Loucy (cell line): ENCODE results near the gene LITAFD.

Source experiments
- H2AFZ ChIP-seq: fragments of 200-600 bp; sonication (generic); 2 replicates; pipeline ENCODE4 v1.6.0; 2016; ENCODE audit warnings: antibody characterized with exemption, mild to moderate bottlenecking, low read length, moderate library complexity
- H3F3A ChIP-seq: fragments of 200-600 bp; 2 replicates; pipeline ENCODE4 v1.6.0; 2016; ENCODE audit warnings: antibody characterized with exemption, low read depth, mild to moderate bottlenecking
- H3K27me3 ChIP-seq: fragments of 200-600 bp; sonication (generic); 2 replicates; pipeline ENCODE4 v1.6.1; 2014; ENCODE audit warnings: low read length, mild to moderate bottlenecking; ENCODE audit not compliant: insufficient read depth, poor library complexity, severe bottlenecking
- H3K36me3 ChIP-seq: fragments of 200-600 bp; sonication (generic); 2 replicates; pipeline ENCODE4 v1.6.1; 2016; ENCODE audit warnings: low read length; ENCODE audit not compliant: insufficient read depth
- H3K4me1 ChIP-seq: fragments of 200-600 bp; sonication (generic); 2 replicates; pipeline ENCODE4 v1.5.1; 2014; ENCODE audit warnings: low read length, mild to moderate bottlenecking; ENCODE audit not compliant: insufficient read depth, poor library complexity, severe bottlenecking
- H3K4me2 ChIP-seq: fragments of 200-600 bp; sonication (generic); 2 replicates; pipeline ENCODE4 v1.6.0; 2014; ENCODE audit warnings: antibody characterized with exemption, low read length, low read depth, mild to moderate bottlenecking; ENCODE audit not compliant: poor library complexity, severe bottlenecking
- H3K4me3 ChIP-seq: fragments of 200-600 bp; sonication (generic); 2 replicates; pipeline ENCODE4 v1.5.1; 2014; ENCODE audit warnings: low read length, mild to moderate bottlenecking, mixed read lengths; ENCODE audit not compliant: poor library complexity, severe bottlenecking
- H3K79me2 ChIP-seq: fragments of 200-600 bp; sonication (generic); 2 replicates; pipeline ENCODE4 v1.6.1; 2014; ENCODE audit warnings: low read length; ENCODE audit not compliant: insufficient read depth
- H3K9ac ChIP-seq: fragments of 200-600 bp; sonication (generic); 2 replicates; pipeline ENCODE4 v1.6.0; 2014; ENCODE audit warnings: mild to moderate bottlenecking, low read depth, low read length, moderate library complexity; ENCODE audit not compliant: poor library complexity, severe bottlenecking
- H3K9me2 ChIP-seq: fragments of 200-600 bp; sonication (generic); replicated peaks from 2 replicates; pipeline ENCODE4 v1.6.1; 2016; ENCODE audit warnings: low read depth, low read length, mixed read lengths
- H3K9me3 ChIP-seq: fragments of 200-600 bp; sonication (generic); 2 replicates; pipeline ENCODE4 v1.6.1; 2014; ENCODE audit warnings: mild to moderate bottlenecking, antibody characterized with exemption, low read length, low read depth; ENCODE audit not compliant: insufficient read depth
- H4K20me1 ChIP-seq: fragments of 200-600 bp; sonication (generic); 2 replicates; pipeline ENCODE4 v1.6.0; 2014; ENCODE audit warnings: antibody characterized with exemption, low read length, mild to moderate bottlenecking; ENCODE audit not compliant: insufficient read depth, poor library complexity, severe bottlenecking
- EZH2phosphoT487 ChIP-seq: fragments of 200-600 bp; IDR thresholded peaks from 2 replicates; pipeline ENCODE4 v1.6.1; 2018; ENCODE audit warnings: antibody characterized with exemption, mild to moderate bottlenecking, moderate library complexity, borderline replicate concordance
- TF ChIP-seq, protein P1 (sequence below): fragments of 200-600 bp; sonication (generic); conservative IDR thresholded peaks from 2 replicates; pipeline ENCODE4 v1.5.1; 2014; ENCODE audit warnings: mild to moderate bottlenecking, antibody characterized with exemption, low read length

The LITAFD gene

DNA sequence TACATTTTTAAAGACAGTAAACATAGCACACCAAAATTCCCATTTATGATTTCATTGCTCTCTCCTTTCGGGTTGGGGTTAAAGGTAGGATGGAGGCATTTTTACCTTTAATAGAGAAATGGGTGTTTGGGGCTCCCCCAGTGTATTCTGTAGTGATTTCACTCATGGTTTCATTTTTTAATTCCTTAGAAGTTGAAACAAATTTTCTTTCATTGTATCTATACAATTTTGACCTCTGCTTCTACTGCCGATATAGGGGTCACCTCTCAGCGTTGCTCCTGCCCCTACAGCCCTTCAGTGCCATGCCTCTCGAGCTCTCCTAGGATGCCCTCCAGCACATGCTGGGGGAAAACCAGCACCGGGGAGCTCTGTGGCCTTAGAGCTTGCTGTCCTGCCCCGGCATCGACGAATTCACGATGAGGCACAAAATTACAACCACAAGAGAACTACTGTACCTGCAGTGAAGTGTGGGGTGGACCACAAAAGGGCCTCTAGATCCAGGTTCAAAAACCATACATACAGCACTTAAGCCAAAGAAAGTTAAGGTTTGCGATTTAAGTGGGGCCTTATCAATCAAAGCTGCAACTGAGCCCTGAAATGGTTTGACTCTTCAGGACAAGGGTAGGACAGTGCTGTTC is 39.3 kb downstream of the LITAFD start:
- Histone ChIP-seq H3K36me3 (peaks cover 61% of the 10 kb centered on the region; the same call in 1 of the 2 replicates), H2AFZ (no peak overlapping the region), H3K27me3 (no peaks in the 10 kb centered on the region), H3K9me3 (no peaks in the 10 kb centered on the region), H3K4me1 (no peaks in the 10 kb centered on the region), H3K79me2 (peaks cover 4% of the 10 kb centered on the region; the same call in 1 of the 2 replicates), H3K4me2 (no peak overlapping the region), H3K9me2 (no peaks in the 10 kb centered on the region), H3K9ac (no peak overlapping the region), H3K4me3 (no peak overlapping the region), H4K20me1 (peaks cover 14% of the 10 kb centered on the region), H3F3A (no peaks in the 10 kb centered on the region)
- no peak for TF ChIP-seq EZH2phosphoT487
- TF ChIP-seq, protein P1, sequence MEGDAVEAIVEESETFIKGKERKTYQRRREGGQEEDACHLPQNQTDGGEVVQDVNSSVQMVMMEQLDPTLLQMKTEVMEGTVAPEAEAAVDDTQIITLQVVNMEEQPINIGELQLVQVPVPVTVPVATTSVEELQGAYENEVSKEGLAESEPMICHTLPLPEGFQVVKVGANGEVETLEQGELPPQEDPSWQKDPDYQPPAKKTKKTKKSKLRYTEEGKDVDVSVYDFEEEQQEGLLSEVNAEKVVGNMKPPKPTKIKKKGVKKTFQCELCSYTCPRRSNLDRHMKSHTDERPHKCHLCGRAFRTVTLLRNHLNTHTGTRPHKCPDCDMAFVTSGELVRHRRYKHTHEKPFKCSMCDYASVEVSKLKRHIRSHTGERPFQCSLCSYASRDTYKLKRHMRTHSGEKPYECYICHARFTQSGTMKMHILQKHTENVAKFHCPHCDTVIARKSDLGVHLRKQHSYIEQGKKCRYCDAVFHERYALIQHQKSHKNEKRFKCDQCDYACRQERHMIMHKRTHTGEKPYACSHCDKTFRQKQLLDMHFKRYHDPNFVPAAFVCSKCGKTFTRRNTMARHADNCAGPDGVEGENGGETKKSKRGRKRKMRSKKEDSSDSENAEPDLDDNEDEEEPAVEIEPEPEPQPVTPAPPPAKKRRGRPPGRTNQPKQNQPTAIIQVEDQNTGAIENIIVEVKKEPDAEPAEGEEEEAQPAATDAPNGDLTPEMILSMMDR: no peak

DNA sequence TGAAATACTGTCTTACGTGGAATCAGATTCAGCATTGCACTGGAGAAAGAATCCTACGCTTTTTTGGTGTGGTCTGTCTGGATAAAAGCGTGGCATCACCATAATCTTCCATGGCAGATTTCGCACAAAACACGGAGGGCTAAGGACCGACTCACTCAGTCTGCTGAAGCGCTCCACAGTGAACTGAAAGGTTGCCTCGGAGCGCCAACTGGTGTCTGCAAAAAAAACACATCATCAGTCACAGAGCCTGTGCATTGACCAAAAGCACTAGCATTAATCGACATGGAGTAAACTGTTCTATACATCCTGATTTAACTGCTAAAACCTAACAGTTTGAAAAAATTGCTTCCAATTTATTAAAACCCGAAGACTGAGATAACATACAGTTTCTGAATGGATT is 41.0 kb downstream of the LITAFD start:
- no peaks in the 10 kb centered on the region for H3K9me2 ChIP-seq
- H3K9me3 ChIP-seq: no peaks in the 10 kb centered on the region
- H3K4me3 ChIP-seq: no peak overlapping the region
- H3K36me3 ChIP-seq: peaks cover 60% of the 10 kb centered on the region; the same call in 1 of the 2 replicates
- H3K27me3 ChIP-seq: no peaks in the 10 kb centered on the region
- H3K9ac ChIP-seq: no peak overlapping the region
- H2AFZ ChIP-seq: no peak overlapping the region
- no peak overlapping the region for H3K4me2 ChIP-seq
- TF ChIP-seq, protein P1: no peak
- no peak for TF ChIP-seq EZH2phosphoT487
- H3F3A ChIP-seq: no peaks in the 10 kb centered on the region
- H3K4me1 ChIP-seq: no peaks in the 10 kb centered on the region
- peaks cover 16% of the 10 kb centered on the region for H4K20me1 ChIP-seq
- H3K79me2 ChIP-seq: peaks cover 7% of the 10 kb centered on the region; the same call in 1 of the 2 replicates

DNA sequence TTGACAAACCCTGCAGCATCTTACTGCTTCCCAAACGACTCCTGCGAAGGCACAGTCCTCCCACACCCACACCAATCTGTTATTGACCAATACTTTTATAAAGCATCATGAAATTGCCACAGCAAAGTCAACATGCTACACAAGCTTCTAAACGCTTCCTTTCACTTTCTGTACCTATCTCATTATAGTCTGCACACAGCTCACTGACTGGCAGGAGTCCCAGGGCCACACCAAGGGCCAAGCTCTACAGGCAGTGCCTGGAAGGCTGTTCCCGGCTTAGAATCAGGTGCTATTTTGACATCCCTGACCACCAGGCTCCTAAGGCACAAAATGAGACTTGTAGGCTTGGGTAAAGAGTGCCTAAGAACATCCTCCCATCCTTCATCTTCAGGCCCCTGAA is 42.1 kb downstream of the LITAFD start:
- Histone ChIP-seq H3K4me2 (no peak overlapping the region), H3K9me2 (no peaks in the 10 kb centered on the region), H3K79me2 (peaks cover 9% of the 10 kb centered on the region; the same call in 1 of the 2 replicates), H4K20me1 (peaks cover 21% of the 10 kb centered on the region), H2AFZ (no peak overlapping the region), H3K9me3 (no peaks in the 10 kb centered on the region), H3F3A (no peaks in the 10 kb centered on the region), H3K27me3 (no peaks in the 10 kb centered on the region), H3K36me3 (peaks cover 60% of the 10 kb centered on the region; the same call in 1 of the 2 replicates), H3K9ac (no peak overlapping the region), H3K4me3 (no peak overlapping the region), H3K4me1 (no peaks in the 10 kb centered on the region)
- TF ChIP-seq, protein P1: no peak
- no peak for TF ChIP-seq EZH2phosphoT487
